GM19328 (cell line): ENCODE results near the gene GRIK1.
A peak's percentile ranks its signal among the peaks of the same experiment; 100 is the strongest.

Experiments used
- ATAC-seq: cut with Tn5 transposase; IDR thresholded peaks from one replicate; pipeline ENCODE4 v1.9.1; 2021; ENCODE audit warnings: mild to moderate bottlenecking, moderate library complexity; ENCODE audit not compliant: unreplicated experiment

Gene GRIK1

GRCh38 chr21:29647353-29647781 is 292.4 kb downstream of the GRIK1 start:
- ATAC-seq: no peak

GRCh38 chr21:29645666-29646553 is 293.9 kb downstream of the GRIK1 start:
- ATAC-seq: no peak

GRCh38 chr21:29643289-29643688 is 296.5 kb downstream of the GRIK1 start:
- no peak for ATAC-seq

- no peak for ATAC-seq
These were observed 297.1 kb downstream of the GRIK1 start for GRCh38 chr21:29642551-29643245.

GRCh38 chr21:29641635-29642550 is 297.9 kb downstream of the GRIK1 start:
- no peak for ATAC-seq

GRCh38 chr21:29641001-29641634 is 298.7 kb downstream of the GRIK1 start:
- no peak for ATAC-seq

- peak; percentile 58 for ATAC-seq
These were observed 299.7 kb downstream of the GRIK1 start for GRCh38 chr21:29640080-29640508.

- ATAC-seq: peak; percentile 29
These were observed 300.3 kb downstream of the GRIK1 start for GRCh38 chr21:29639366-29640079.

GRCh38 chr21:29638761-29639327 is 301.0 kb downstream of the GRIK1 start:
- no peak for ATAC-seq

GRCh38 chr21:29638138-29638537 is 301.7 kb downstream of the GRIK1 start:
- no peak for ATAC-seq

- ATAC-seq: no peak
These were observed 302.2 kb downstream of the GRIK1 start for GRCh38 chr21:29637553-29637952.

GRCh38 chr21:29637134-29637533 is 302.7 kb downstream of the GRIK1 start:
- ATAC-seq: no peak

- ATAC-seq: no peak
These were observed 305.4 kb downstream of the GRIK1 start for GRCh38 chr21:29634418-29634817.

- ATAC-seq: no peak
These were observed 306.0 kb downstream of the GRIK1 start for GRCh38 chr21:29633756-29634155.

- ATAC-seq: no peak
These were observed 309.4 kb downstream of the GRIK1 start for GRCh38 chr21:29630441-29630840.

GRCh38 chr21:29627905-29628304 is 311.9 kb downstream of the GRIK1 start:
- ATAC-seq: no peak

- no peak for ATAC-seq
These were observed 312.9 kb downstream of the GRIK1 start for GRCh38 chr21:29626801-29627470.

- ATAC-seq: no peak
These were observed 313.8 kb downstream of the GRIK1 start for GRCh38 chr21:29625990-29626389.

- no peak for ATAC-seq
These were observed 315.0 kb downstream of the GRIK1 start for GRCh38 chr21:29624776-29625175.
